ENCODE measurements around the gene NCOA3. TPM values are rescaled to one million over a fixed set of nuclear protein-coding genes. Genes with fewer than 3 reads are reported as not detected.

NCOA3 gene
- total and polyA plus RNA-seq, 2 donors: 11.4 to 20.3 TPM

DNA sequence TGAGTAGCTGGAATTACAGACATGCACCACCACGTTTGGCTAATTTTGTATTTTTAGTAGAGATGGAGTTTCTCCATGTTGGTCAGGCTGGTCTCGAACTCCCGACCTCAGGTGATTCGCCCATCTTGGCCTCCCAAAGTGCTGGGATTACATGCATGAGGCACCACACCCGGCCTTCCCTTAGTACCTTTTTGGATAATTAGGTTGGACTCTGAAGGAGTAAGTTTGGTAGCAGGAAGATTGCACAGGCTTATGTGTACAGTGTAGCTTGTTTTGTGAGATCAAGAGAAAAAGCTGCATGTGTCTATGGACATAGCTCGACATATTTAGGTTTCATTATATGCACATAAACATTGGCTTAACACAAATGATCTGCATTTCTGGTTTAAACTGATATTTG, 116.8 kb downstream of the NCOA3 start:
- H3K27me3 ChIP-seq (ENCODE audit: control insufficient read depth in 2 of 2, insufficient read depth in 1 of 2, low read length in 1 of 2): no peaks in the 10 kb centered on the region
- no peak for DNase-seq (ENCODE audit: low read depth in 6 of 9, low spot score in 9 of 9)
- no peak overlapping the region for H3K4me3 ChIP-seq (ENCODE audit: low read length in 2 of 2)
- H3K36me3 ChIP-seq (ENCODE audit: control insufficient read depth in 2 of 2, insufficient read depth in 2 of 2, low read length in 1 of 2): peaks cover 5% of the 10 kb centered on the region in 2 donors
- H3K9me3 ChIP-seq (ENCODE audit: control insufficient read depth in 2 of 2, insufficient read depth in 1 of 2, low read length in 1 of 2): no peaks in the 10 kb centered on the region
- WGBS: 96% methylated on average over 6 of the region's 6 CpGs
- no peak overlapping the region for H3K27ac ChIP-seq (ENCODE audit: low read depth in 1 of 2, low read length in 1 of 2)
- H3K4me1 ChIP-seq (ENCODE audit: control insufficient read depth in 2 of 2, insufficient read depth in 2 of 2, low read length in 2 of 2): no peaks in the 10 kb centered on the region

DNA sequence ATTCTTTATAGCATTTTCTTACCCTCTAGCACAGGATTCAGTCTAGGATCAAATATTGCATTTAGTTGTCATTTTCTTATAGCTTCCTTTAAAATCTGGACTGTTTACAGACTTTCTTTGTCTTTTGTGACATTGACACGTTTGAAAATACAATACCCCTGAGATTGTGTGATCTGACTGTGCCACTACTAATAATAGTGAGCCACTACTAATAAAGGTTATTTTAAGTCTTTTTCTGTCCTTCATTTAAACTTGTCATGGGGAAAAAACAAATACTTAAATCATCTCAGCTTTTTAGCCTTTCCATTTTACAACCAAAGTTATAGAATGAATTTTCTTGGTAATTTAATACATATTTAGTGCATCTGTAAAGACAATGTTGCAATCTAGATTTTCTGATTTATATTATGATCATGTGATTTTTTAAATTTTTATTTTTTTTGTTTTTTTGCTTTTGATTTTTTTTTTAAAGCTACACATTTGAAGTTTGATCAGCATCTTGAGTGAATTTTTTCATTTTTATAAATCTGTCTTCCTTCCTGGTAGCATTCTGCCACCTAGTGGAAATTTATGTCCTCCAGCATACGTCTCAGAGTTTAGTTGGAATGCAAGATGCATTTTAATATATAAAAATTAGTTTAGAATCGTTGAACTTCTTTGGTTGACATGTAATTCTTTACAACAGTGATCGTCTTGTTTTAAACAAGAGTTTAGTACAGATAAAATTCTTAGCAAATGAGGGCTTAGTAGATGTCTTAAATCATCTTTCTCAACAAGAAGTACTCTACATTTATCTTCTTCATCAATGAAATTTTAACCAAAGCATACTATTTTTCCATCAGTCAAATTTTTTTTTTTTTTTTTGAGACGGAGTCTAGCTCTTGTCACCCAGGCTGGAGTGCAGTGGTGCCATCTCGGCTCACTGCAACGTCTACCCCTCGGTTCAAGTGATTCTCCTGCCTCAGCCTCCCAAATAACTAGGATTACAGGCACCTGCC, 119.4 kb downstream of the NCOA3 start:
- peak in 8 of 9 donors; percentile 13 to 63 (median 29) for DNase-seq (ENCODE audit: low read depth in 6 of 9, low spot score in 9 of 9)
- H3K27ac ChIP-seq (ENCODE audit: low read depth in 1 of 2, low read length in 1 of 2): no peak overlapping the region
- WGBS: 77% methylated on average over 8 of the region's 8 CpGs
- no peaks in the 10 kb centered on the region for H3K27me3 ChIP-seq (ENCODE audit: control insufficient read depth in 2 of 2, insufficient read depth in 1 of 2, low read length in 1 of 2)
- H3K9me3 ChIP-seq (ENCODE audit: control insufficient read depth in 2 of 2, insufficient read depth in 1 of 2, low read length in 1 of 2): no peaks in the 10 kb centered on the region
- no peaks in the 10 kb centered on the region for H3K4me1 ChIP-seq (ENCODE audit: control insufficient read depth in 2 of 2, insufficient read depth in 2 of 2, low read length in 2 of 2)
- H3K4me3 ChIP-seq (ENCODE audit: low read length in 2 of 2): no peak overlapping the region
- peaks cover 9 to 12% of the 10 kb centered on the region in 2 donors for H3K36me3 ChIP-seq (ENCODE audit: control insufficient read depth in 2 of 2, insufficient read depth in 2 of 2, low read length in 1 of 2)

DNA sequence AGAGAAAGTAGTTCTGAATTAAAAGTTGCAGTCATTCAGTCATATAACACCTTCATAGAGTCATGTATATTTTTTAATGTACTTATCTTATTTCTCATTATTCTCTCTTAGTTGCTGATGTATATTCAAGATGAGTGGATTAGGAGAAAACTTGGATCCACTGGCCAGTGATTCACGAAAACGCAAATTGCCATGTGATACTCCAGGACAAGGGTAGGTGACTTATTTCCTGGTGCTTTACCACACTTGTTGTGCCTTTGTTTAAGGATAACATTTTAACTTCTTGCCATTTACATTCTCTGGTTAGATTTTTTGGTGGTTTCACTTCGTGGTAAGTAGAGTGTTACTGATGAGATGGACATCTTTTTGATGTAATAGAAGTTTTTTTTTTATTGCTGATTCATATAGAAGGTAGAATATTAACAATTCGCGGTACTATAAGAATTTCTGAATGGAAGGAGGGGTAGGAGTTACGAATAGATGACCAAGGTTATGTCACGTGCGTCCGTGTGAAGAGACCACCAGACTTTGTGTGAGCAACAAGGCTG, 120.5 kb downstream of the NCOA3 start:
- no peaks in the 10 kb centered on the region for H3K9me3 ChIP-seq (ENCODE audit: control insufficient read depth in 2 of 2, insufficient read depth in 1 of 2, low read length in 1 of 2)
- 98% methylated on average over 9 of the region's 9 CpGs for WGBS

DNA sequence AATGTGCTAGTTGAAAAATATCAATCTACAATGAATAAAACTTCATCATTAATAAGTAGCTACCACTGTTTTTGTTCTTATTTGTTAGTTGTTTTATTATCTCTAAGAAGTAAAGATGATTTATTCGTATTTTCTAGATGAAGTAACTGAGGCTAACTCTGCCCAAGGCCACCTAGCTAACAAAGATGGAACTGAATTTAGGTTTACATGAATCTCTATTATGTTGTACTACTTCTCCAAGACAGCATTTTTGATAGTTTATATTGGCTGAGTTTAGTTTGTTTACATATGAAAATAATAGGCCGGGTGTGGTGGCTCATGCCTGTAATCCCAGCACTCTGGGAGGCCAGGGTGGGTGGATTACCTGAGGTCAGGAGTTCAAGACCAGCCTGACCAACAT, 121.5 kb downstream of the NCOA3 start:
- Histone ChIP-seq H3K36me3 (ENCODE audit: control insufficient read depth in 2 of 2, insufficient read depth in 2 of 2, low read length in 1 of 2) (peaks cover 12 to 17% of the 10 kb centered on the region in 2 donors), H3K27ac (ENCODE audit: low read depth in 1 of 2, low read length in 1 of 2) (no peak overlapping the region), H3K4me1 (ENCODE audit: control insufficient read depth in 2 of 2, insufficient read depth in 2 of 2, low read length in 2 of 2) (no peaks in the 10 kb centered on the region), H3K4me3 (ENCODE audit: low read length in 2 of 2) (no peak overlapping the region), H3K9me3 (ENCODE audit: control insufficient read depth in 2 of 2, insufficient read depth in 1 of 2, low read length in 1 of 2) (no peaks in the 10 kb centered on the region), H3K27me3 (ENCODE audit: control insufficient read depth in 2 of 2, insufficient read depth in 1 of 2, low read length in 1 of 2) (no peaks in the 10 kb centered on the region)
- 97% methylated on average over 2 of the region's 2 CpGs for WGBS
- DNase-seq (ENCODE audit: low read depth in 6 of 9, low spot score in 9 of 9): no peak

More for the DNA sequence above, 120.5 kb downstream of the NCOA3 start:
- no peak overlapping the region for H3K4me3 ChIP-seq (ENCODE audit: low read length in 2 of 2)
- DNase-seq (ENCODE audit: low read depth in 6 of 9, low spot score in 9 of 9): no peak
- no peaks in the 10 kb centered on the region for H3K4me1 ChIP-seq (ENCODE audit: control insufficient read depth in 2 of 2, insufficient read depth in 2 of 2, low read length in 2 of 2)
- no peaks in the 10 kb centered on the region for H3K27me3 ChIP-seq (ENCODE audit: control insufficient read depth in 2 of 2, insufficient read depth in 1 of 2, low read length in 1 of 2)
- H3K36me3 ChIP-seq (ENCODE audit: control insufficient read depth in 2 of 2, insufficient read depth in 2 of 2, low read length in 1 of 2): peaks cover 9 to 14% of the 10 kb centered on the region in 2 donors
- H3K27ac ChIP-seq (ENCODE audit: low read depth in 1 of 2, low read length in 1 of 2): no peak overlapping the region

DNA sequence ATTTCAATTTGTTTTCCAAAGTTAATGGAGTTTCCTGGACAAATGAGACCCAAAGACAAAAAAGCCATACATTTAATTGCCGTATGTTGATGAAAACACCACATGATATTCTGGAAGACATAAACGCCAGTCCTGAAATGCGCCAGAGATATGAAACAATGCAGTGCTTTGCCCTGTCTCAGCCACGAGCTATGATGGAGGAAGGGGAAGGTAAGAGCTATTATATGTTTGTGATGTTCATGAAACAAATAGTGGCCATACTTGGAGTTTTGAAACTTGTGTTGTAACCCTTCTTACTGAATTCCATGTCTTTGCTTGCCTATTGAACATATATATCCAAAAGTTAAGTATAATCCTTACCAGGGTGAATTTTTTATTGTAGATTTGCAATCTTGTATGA, 125.9 kb downstream of the NCOA3 start:
- Histone ChIP-seq H3K9me3 (ENCODE audit: control insufficient read depth in 2 of 2, insufficient read depth in 1 of 2, low read length in 1 of 2) (no peaks in the 10 kb centered on the region), H3K27ac (ENCODE audit: low read depth in 1 of 2, low read length in 1 of 2) (no peak overlapping the region), H3K4me1 (ENCODE audit: control insufficient read depth in 2 of 2, insufficient read depth in 2 of 2, low read length in 2 of 2) (no peaks in the 10 kb centered on the region), H3K4me3 (ENCODE audit: low read length in 2 of 2) (no peak overlapping the region), H3K36me3 (ENCODE audit: control insufficient read depth in 2 of 2, insufficient read depth in 2 of 2, low read length in 1 of 2) (peaks cover 14 to 22% of the 10 kb centered on the region in 2 donors), H3K27me3 (ENCODE audit: control insufficient read depth in 2 of 2, insufficient read depth in 1 of 2, low read length in 1 of 2) (no peaks in the 10 kb centered on the region)
- no peak for DNase-seq (ENCODE audit: low read depth in 6 of 9, low spot score in 9 of 9)
- WGBS: 99% methylated on average over 4 of the region's 4 CpGs

DNA sequence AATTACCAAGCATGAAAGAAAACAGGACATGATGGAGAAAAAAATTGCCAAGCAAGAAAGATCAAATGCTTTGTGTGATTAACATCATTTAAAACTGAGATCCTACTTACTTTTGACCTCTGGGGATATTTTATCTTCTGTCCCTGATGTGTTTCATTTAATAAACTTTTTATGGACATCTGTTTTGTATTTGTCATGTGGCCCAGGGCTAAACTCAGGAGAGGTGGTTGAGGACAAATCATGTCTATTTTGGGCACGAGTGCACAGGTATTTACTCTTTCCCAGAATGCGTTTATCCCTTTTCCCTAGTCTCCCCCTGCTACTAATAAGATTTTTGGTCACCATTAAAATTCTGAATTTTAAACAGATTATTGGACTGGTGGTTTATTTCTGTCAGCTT, 128.2 kb downstream of the NCOA3 start:
- H3K9me3 ChIP-seq (ENCODE audit: control insufficient read depth in 2 of 2, insufficient read depth in 1 of 2, low read length in 1 of 2): no peaks in the 10 kb centered on the region
- H3K4me1 ChIP-seq (ENCODE audit: control insufficient read depth in 2 of 2, insufficient read depth in 2 of 2, low read length in 2 of 2): no peaks in the 10 kb centered on the region
- 99% methylated on average over 2 of the region's 2 CpGs for WGBS
- no peaks in the 10 kb centered on the region for H3K27me3 ChIP-seq (ENCODE audit: control insufficient read depth in 2 of 2, insufficient read depth in 1 of 2, low read length in 1 of 2)
- no peak for DNase-seq (ENCODE audit: low read depth in 6 of 9, low spot score in 9 of 9)
- H3K36me3 ChIP-seq (ENCODE audit: control insufficient read depth in 2 of 2, insufficient read depth in 2 of 2, low read length in 1 of 2): peaks cover 11 to 24% of the 10 kb centered on the region in 2 donors
- no peak overlapping the region for H3K4me3 ChIP-seq (ENCODE audit: low read length in 2 of 2)
- no peak overlapping the region for H3K27ac ChIP-seq (ENCODE audit: low read depth in 1 of 2, low read length in 1 of 2)

DNA sequence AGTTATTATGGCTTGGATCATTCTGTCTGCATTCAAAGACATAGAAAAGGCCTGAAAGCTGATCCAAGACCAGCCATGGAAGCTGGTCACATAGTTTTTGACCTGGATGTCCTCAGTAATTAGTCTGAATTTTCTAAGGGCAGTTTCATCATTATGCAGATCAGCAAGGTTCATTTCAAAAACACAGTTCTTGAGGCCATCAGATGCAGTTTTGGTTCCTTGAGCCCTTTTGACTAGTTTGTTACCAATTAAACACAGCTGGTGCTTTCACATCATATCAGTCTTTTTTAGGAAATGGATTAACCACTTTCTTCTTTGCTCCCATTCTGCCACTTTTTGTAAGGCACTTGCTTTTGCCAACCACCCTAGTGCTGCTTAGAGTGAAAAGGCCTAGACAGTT, 129.4 kb downstream of the NCOA3 start:
- DNase-seq (ENCODE audit: low read depth in 6 of 9, low spot score in 9 of 9): no peak
- H3K27me3 ChIP-seq (ENCODE audit: control insufficient read depth in 2 of 2, insufficient read depth in 1 of 2, low read length in 1 of 2): no peaks in the 10 kb centered on the region
- H3K36me3 ChIP-seq (ENCODE audit: control insufficient read depth in 2 of 2, insufficient read depth in 2 of 2, low read length in 1 of 2): peaks cover 22 to 32% of the 10 kb centered on the region in 2 donors
- no peaks in the 10 kb centered on the region for H3K4me1 ChIP-seq (ENCODE audit: control insufficient read depth in 2 of 2, insufficient read depth in 2 of 2, low read length in 2 of 2)
- no peak overlapping the region for H3K27ac ChIP-seq (ENCODE audit: low read depth in 1 of 2, low read length in 1 of 2)
- no peaks in the 10 kb centered on the region for H3K9me3 ChIP-seq (ENCODE audit: control insufficient read depth in 2 of 2, insufficient read depth in 1 of 2, low read length in 1 of 2)
- no peak overlapping the region for H3K4me3 ChIP-seq (ENCODE audit: low read length in 2 of 2)

DNA sequence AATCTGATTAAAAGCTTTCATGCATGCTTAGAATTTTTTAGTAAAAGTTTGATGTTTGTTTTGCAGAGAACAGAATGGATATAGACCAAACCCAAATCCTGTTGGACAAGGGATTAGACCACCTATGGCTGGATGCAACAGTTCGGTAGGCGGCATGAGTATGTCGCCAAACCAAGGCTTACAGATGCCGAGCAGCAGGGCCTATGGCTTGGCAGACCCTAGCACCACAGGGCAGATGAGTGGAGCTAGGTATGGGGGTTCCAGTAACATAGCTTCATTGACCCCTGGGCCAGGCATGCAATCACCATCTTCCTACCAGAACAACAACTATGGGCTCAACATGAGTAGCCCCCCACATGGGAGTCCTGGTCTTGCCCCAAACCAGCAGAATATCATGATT, 133.6 kb downstream of the NCOA3 start:
- DNase-seq (ENCODE audit: low read depth in 6 of 9, low spot score in 9 of 9): no peak
- Histone ChIP-seq H3K9me3 (ENCODE audit: control insufficient read depth in 2 of 2, insufficient read depth in 1 of 2, low read length in 1 of 2) (no peaks in the 10 kb centered on the region), H3K36me3 (ENCODE audit: control insufficient read depth in 2 of 2, insufficient read depth in 2 of 2, low read length in 1 of 2) (peaks cover 37 to 42% of the 10 kb centered on the region in 2 donors), H3K4me3 (ENCODE audit: low read length in 2 of 2) (no peak overlapping the region), H3K27ac (ENCODE audit: low read depth in 1 of 2, low read length in 1 of 2) (no peak overlapping the region), H3K27me3 (ENCODE audit: control insufficient read depth in 2 of 2, insufficient read depth in 1 of 2, low read length in 1 of 2) (no peaks in the 10 kb centered on the region), H3K4me1 (ENCODE audit: control insufficient read depth in 2 of 2, insufficient read depth in 2 of 2, low read length in 2 of 2) (no peaks in the 10 kb centered on the region)
- WGBS: 98% methylated on average over 4 of the region's 4 CpGs

DNA sequence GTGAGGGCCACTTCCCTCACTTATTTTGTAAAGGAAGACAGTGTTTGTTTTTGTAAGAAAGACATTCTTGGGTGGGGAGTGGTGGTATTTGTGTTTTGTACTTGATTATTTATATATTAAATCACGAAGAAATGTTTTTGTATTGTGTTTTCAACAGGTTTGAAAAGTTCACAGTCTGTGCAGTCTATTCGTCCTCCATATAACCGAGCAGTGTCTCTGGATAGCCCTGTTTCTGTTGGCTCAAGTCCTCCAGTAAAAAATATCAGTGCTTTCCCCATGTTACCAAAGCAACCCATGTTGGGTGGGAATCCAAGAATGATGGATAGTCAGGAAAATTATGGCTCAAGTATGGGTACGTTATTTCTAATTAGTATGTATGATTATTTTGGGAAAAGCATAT, 137.2 kb downstream of the NCOA3 start:
- Histone ChIP-seq H3K4me1 (ENCODE audit: control insufficient read depth in 2 of 2, insufficient read depth in 2 of 2, low read length in 2 of 2) (no peaks in the 10 kb centered on the region), H3K9me3 (ENCODE audit: control insufficient read depth in 2 of 2, insufficient read depth in 1 of 2, low read length in 1 of 2) (no peaks in the 10 kb centered on the region), H3K4me3 (ENCODE audit: low read length in 2 of 2) (no peak overlapping the region), H3K36me3 (ENCODE audit: control insufficient read depth in 2 of 2, insufficient read depth in 2 of 2, low read length in 1 of 2) (peaks cover 42 to 48% of the 10 kb centered on the region in 2 donors), H3K27ac (ENCODE audit: low read depth in 1 of 2, low read length in 1 of 2) (no peak overlapping the region), H3K27me3 (ENCODE audit: control insufficient read depth in 2 of 2, insufficient read depth in 1 of 2, low read length in 1 of 2) (no peaks in the 10 kb centered on the region)
- WGBS: 71% methylated on average over 4 of the region's 4 CpGs
- DNase-seq (ENCODE audit: low read depth in 6 of 9, low spot score in 9 of 9): no peak
